GM10248 (cell line): ENCODE measurements around the gene STMND1.

ENCODE experiments used
- CTCF ChIA-PET: fragments of 300-600 bp; sonication (Branson Sonifier 250); formaldehyde crosslinking; extraction: SDS; loops from one replicate; lab custom pipeline; 2021; ENCODE audit warnings: antibody characterized with exemption; lab: Yijun Ruan, JAX
- POLR2A ChIA-PET: fragments of 350-650 bp; sonication (Branson Sonifier 250); formaldehyde crosslinking; extraction: SDS; loops from one replicate; lab custom pipeline; 2020; ENCODE audit warnings: antibody characterized with exemption; lab: Yijun Ruan, JAX
- DNase-seq: peaks from one replicate; pipeline ENCODE4 v3.0.0; 2012; ENCODE audit errors: extremely low spot score
- CTCF ChIP-seq: IDR thresholded peaks from 2 replicates; pipeline ENCODE4 v1.5.1; 2012; ENCODE audit warnings: mild to moderate bottlenecking, low read depth; ENCODE audit errors: extremely low read depth, missing control alignments, control extremely low read depth

Gene STMND1

GRCh38 chr6:17102258-17102870, 514 bp downstream of the STMND1 start:
- TF ChIP-seq CTCF = no peak
- ChIA-PET CTCF (no interaction called here), POLR2A (no interaction called here)
- no peak for DNase-seq

- no peak for DNase-seq
- TF ChIP-seq CTCF = no peak
- CTCF ChIA-PET = no interaction called here
- POLR2A ChIA-PET = no interaction called here
These were observed 1.9 kb downstream of the STMND1 start for GRCh38 chr6:17103715-17104114.

GRCh38 chr6:17107863-17108262, 6.0 kb downstream of the STMND1 start:
- TF ChIP-seq CTCF = no peak
- POLR2A ChIA-PET = no interaction called here
- CTCF ChIA-PET = no interaction called here
- DNase-seq = no peak

- ChIA-PET CTCF (no interaction called here), POLR2A (no interaction called here)
- TF ChIP-seq CTCF = no peak
- no peak for DNase-seq
These were observed 13.6 kb downstream of the STMND1 start for GRCh38 chr6:17115251-17116116.

- ChIA-PET CTCF (no interaction called here), POLR2A (no interaction called here)
- TF ChIP-seq CTCF = no peak
- no peak for DNase-seq
These were observed 14.2 kb downstream of the STMND1 start for GRCh38 chr6:17116117-17116440.

- ChIA-PET POLR2A (interaction anchor here (0.7 kb wide), 1 partner anchor 577 kb away, joined by 6 read pairs; no protein-coding TSS in a partner anchor), CTCF (no interaction called here)
- TF ChIP-seq CTCF = no peak
- DNase-seq = no peak
These were observed 18.2 kb downstream of the STMND1 start for GRCh38 chr6:17120019-17120418.
